Retinal pigment epithelial cell (primary cell): ENCODE measurements around the gene D2HGDH.

Experiments
- DNase-seq: peaks from one replicate; pipeline ENCODE4 v3.0.0-alpha.2; 2010; ENCODE audit warnings: low read depth
- H3K4me3 ChIP-seq: 2 replicates; pipeline ENCODE4 v1.5.1; 2011; ENCODE audit warnings: mild to moderate bottlenecking, low read length, control low read depth, moderate library complexity
- CTCF ChIP-seq: conservative IDR thresholded peaks from 2 replicates; pipeline ENCODE4 v1.5.1; 2011; ENCODE audit warnings: low read depth, low read length, control low read depth, inconsistent platforms

The D2HGDH gene

DNA sequence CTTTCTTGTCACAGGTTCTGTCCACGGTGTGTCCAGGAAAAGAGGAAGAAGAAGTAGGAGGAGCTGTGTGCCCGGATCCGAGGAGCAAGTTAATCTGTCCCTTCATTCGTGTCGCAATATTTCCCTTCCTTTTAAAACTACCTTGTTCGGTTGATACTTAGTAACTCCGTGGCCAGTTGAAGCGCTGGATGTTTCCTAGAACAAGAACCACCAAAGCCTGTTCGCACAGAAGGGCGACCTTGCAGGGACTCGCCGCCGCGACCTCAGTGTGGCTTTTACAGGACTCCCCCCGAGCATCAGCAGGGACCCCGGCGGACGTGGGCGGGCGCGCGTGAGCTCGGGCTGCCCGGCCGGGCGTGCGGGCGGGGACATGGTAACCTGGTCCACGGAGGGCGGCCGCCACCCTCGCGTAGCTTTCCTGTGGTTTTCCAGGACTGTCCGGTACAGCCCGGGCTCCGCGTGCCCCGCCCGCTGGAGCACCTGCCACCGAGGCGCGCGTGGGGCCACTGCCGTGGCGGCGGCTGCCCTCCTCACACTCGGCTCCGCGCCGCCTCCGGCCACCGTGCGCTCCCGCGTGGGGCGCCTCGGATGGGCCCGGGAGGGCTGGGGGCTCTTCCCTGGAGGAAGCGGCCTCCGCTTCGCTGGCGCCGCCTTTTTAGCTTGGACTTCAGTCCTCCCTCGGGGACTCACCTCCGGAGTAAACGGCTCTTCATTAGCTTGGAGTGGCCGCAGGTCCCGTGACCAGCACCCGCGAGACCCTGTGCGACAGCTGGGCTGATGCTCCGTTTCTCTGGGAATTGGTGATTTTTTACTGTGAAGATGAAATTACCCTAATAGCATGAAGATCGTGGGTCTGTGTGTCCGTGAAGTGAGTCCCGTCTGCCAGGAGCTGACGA lies 9.2 kb upstream of the D2HGDH start:
- no peak for DNase-seq
- no peak overlapping the region for H3K4me3 ChIP-seq
- no peak for TF ChIP-seq CTCF

DNA sequence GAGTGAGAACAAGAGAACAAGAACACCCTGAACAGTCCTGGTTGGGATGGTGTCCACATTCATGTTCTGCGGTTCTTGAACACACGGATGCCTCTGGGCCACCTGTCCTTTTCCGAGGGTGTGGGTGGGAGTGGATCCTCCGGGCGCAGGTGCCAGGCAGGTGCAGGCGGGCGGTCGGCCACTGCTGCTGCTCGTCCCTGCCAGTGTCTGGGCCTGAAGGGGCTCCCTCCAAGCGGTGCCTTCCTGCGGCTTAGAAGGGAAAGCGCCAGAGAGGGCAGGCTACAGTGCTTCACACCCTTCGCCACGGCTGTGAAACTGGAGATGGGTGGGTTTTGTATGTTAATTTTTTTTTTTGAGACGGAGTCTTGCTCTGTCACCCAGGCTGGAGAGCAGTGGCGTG lies 8.0 kb upstream of the D2HGDH start:
- TF ChIP-seq CTCF: no peak
- H3K4me3 ChIP-seq: no peak overlapping the region
- no peak for DNase-seq

GRCh38 chr2:241728000-241728399 lies 6.4 kb upstream of the D2HGDH start:
- DNase-seq: no peak
- no peak for TF ChIP-seq CTCF
- H3K4me3 ChIP-seq: no peak overlapping the region

DNA sequence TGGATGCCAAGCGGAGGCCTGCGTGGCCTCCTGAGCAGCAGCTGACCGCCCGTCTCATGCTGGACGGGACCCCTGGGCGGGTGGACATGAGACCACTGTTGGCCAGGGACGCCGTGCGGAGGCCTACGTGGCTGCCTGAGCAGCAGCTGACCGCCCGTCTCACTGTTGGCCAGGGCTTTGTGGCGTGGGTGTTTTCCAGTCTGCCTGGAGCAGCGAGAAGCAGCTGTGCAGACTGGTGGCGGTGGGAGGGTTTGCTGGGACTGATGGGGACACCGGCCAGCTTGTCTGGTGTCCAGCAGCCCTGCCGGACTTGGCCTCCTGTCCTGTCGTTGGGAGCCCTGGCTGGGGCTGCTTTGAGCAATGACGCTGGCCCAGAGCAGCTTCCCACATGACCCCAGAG lies 5.8 kb upstream of the D2HGDH start:
- DNase-seq: no peak
- no peak overlapping the region for H3K4me3 ChIP-seq
- TF ChIP-seq CTCF: no peak

DNA sequence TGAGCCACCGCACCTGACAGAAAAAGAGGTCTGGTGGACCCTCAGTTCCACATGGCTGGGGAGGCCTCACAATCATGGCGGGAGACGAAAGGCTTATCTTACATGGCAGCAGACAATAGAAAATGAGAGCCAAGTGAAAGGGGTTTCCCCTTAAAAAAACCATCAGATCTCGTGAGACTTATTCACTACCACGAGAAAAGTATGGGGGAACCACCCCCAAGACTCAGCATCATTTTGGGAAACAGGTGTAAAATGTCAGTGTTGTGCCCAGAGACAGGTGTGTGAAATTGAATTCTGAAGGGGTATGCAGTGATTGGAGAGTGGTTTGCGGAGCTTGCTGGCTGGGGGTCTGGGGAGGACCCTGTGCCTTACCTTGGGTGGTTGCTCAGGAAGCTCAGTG lies 4.6 kb upstream of the D2HGDH start:
- DNase-seq: no peak
- no peak for TF ChIP-seq CTCF

DNA sequence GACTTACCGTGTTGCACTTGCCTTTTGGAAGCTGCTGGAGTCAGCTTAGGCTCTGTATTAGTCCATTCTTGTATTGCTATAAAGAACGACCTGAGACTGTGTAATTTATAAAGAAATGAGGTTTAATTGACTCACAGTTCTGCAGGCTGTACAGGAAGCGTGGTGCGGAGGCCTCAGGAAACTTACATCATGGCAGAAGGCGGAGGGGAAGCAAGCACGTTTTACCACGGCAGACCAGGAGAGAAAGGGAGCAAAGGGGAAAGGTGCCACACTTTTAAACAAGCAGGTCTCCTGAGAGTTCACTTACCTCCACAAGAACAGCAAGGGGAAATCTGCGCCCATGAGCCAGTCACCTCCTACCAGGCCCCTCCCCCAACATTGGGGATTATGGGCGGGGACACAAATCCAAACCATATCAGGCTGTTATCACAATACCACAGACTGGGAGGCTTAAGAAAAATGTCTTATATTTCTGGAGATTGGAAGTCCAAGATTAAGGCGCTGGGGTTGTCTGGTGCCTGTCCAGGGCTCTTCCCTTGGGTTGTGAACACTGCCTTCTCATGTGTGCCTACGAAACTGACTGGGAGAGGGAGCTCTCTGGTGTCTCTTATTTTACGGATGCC lies 3.6 kb upstream of the D2HGDH start:
- no peak for DNase-seq
- no peak for TF ChIP-seq CTCF
- H3K4me3 ChIP-seq: no peak overlapping the region

More for the DNA sequence above, 4.6 kb upstream of the D2HGDH start:
- no peak overlapping the region for H3K4me3 ChIP-seq
